OCI-LY1 (cell line): ENCODE measurements around the gene MSS51.

Experiments
- H2AFZ ChIP-seq: fragments of 200-600 bp; sonication (generic), shearing (Covaris generic); 2 replicates; pipeline ENCODE4 v1.6.0; 2014; ENCODE audit warnings: antibody characterized with exemption, mild to moderate bottlenecking, low read length
- H3F3A ChIP-seq: fragments of 200-600 bp; sonication (generic), shearing (Covaris generic); 2 replicates; pipeline ENCODE4 v1.6.0; 2014; ENCODE audit warnings: mild to moderate bottlenecking, antibody characterized with exemption, low read length, moderate library complexity; ENCODE audit not compliant: insufficient read depth
- H3K27ac ChIP-seq: fragments of 200-600 bp; sonication (generic); 2 replicates; pipeline ENCODE4 v1.5.1; 2014; ENCODE audit warnings: low read length, mixed run types, mild to moderate bottlenecking, low read depth; ENCODE audit not compliant: poor library complexity, severe bottlenecking
- H3K27me3 ChIP-seq: fragments of 200-600 bp; sonication (generic); 2 replicates; pipeline ENCODE4 v1.6.0; 2014; ENCODE audit warnings: antibody characterized with exemption, mild to moderate bottlenecking, low read length, moderate library complexity; ENCODE audit not compliant: insufficient read depth
- H3K36me3 ChIP-seq: fragments of 200-600 bp; sonication (generic); 2 replicates; pipeline ENCODE4 v1.6.1; 2014; ENCODE audit warnings: mild to moderate bottlenecking, antibody characterized with exemption, low read length, moderate library complexity, mixed read lengths; ENCODE audit not compliant: insufficient read depth
- H3K4me1 ChIP-seq: fragments of 200-600 bp; sonication (generic); 2 replicates; pipeline ENCODE4 v1.5.1; 2014; ENCODE audit warnings: mild to moderate bottlenecking, low read length, moderate library complexity; ENCODE audit not compliant: insufficient read depth, severe bottlenecking
- H3K4me2 ChIP-seq: fragments of 200-600 bp; sonication (generic), shearing (Covaris generic); 2 replicates; pipeline ENCODE4 v1.6.1; 2014; ENCODE audit warnings: low read length
- H3K4me3 ChIP-seq: fragments of 200-600 bp; sonication (generic); 2 replicates; pipeline ENCODE4 v1.5.1; 2014; ENCODE audit warnings: low read length, low read depth, mild to moderate bottlenecking, mixed read lengths; ENCODE audit not compliant: poor library complexity, severe bottlenecking
- H3K79me2 ChIP-seq: fragments of 200-600 bp; shearing (Covaris generic); 2 replicates; pipeline ENCODE4 v1.6.1; 2016; ENCODE audit warnings: mixed run types, low read length, mixed read lengths; ENCODE audit not compliant: insufficient read depth
- H3K9ac ChIP-seq: fragments of 200-600 bp; sonication (generic), shearing (Covaris generic); 2 replicates; pipeline ENCODE4 v1.6.1; 2014; ENCODE audit warnings: mild to moderate bottlenecking, low read length, mixed read lengths
- H3K9me2 ChIP-seq: fragments of 200-600 bp; sonication (generic), shearing (Covaris generic); 2 replicates; pipeline ENCODE4 v1.6.1; 2014; ENCODE audit warnings: low read depth, mild to moderate bottlenecking, low read length, mixed read lengths
- H3K9me3 ChIP-seq: fragments of 200-600 bp; shearing (Covaris generic); 2 replicates; pipeline ENCODE4 v1.6.1; 2014; ENCODE audit warnings: low read length, mixed read lengths
- H4K20me1 ChIP-seq: fragments of 200-600 bp; sonication (generic), shearing (Covaris generic); 2 replicates; pipeline ENCODE4 v1.6.0; 2016; ENCODE audit warnings: mild to moderate bottlenecking, low read length; ENCODE audit not compliant: insufficient read depth
- CTCF ChIP-seq: fragments of 200-600 bp; sonication (generic), shearing (Covaris generic); IDR thresholded peaks from 2 replicates; pipeline ENCODE4 v1.5.1; 2017; ENCODE audit warnings: mild to moderate bottlenecking, antibody characterized with exemption, low read length, moderate library complexity, mixed read lengths
- EZH2 ChIP-seq: fragments of 200-600 bp; sonication (generic), shearing (Covaris generic); IDR thresholded peaks from 2 replicates; pipeline ENCODE4 v1.8.0; 2017; ENCODE audit warnings: borderline replicate concordance, mixed run types, mild to moderate bottlenecking, antibody characterized with exemption, low read length, moderate library complexity, mixed read lengths

MSS51 gene

GRCh38 chr10:73386583-73386982, 46.8 kb downstream of the MSS51 start:
- Histone ChIP-seq H3K27ac (no peak overlapping the region), H2AFZ (no peak overlapping the region), H3K4me2 (no peak overlapping the region), H3K36me3 (peaks cover 90% of the 10 kb centered on the region), H3K4me3 (no peak overlapping the region), H3K9me2 (no peaks in the 10 kb centered on the region), H4K20me1 (no peaks in the 10 kb centered on the region), H3K9me3 (no peaks in the 10 kb centered on the region), H3K79me2 (0 out of 2 replicates have a peak, but pooled peaks cover 5% of the 10 kb centered on the region), H3F3A (no peaks in the 10 kb centered on the region), H3K4me1 (no peaks in the 10 kb centered on the region), H3K9ac (no peak overlapping the region), H3K27me3 (no peaks in the 10 kb centered on the region)
- TF ChIP-seq CTCF (no peak), EZH2 (no peak)

- no peaks in the 10 kb centered on the region for H3K9me3 ChIP-seq
- H3K9me2 ChIP-seq = no peaks in the 10 kb centered on the region
- H3K4me2 ChIP-seq = no peak overlapping the region
- no peak overlapping the region for H3K4me3 ChIP-seq
- H3K4me1 ChIP-seq = no peaks in the 10 kb centered on the region
- H4K20me1 ChIP-seq = no peaks in the 10 kb centered on the region
- no peaks in the 10 kb centered on the region for H3K79me2 ChIP-seq
- H2AFZ ChIP-seq = no peak overlapping the region
- TF ChIP-seq EZH2 = no peak
- TF ChIP-seq CTCF = no peak
- no peak overlapping the region for H3K27ac ChIP-seq
- no peaks in the 10 kb centered on the region for H3F3A ChIP-seq
- H3K27me3 ChIP-seq = no peaks in the 10 kb centered on the region
- H3K9ac ChIP-seq = no peak overlapping the region
- H3K36me3 ChIP-seq = peaks cover 91% of the 10 kb centered on the region
Measured at GRCh38 chr10:73379064-73379748, 54.2 kb downstream of the MSS51 start.

- TF ChIP-seq EZH2 (no peak), CTCF (no peak)
- Histone ChIP-seq H4K20me1 (no peaks in the 10 kb centered on the region), H3K9me3 (no peaks in the 10 kb centered on the region), H3K4me1 (no peaks in the 10 kb centered on the region), H3K27ac (no peak overlapping the region), H3K9me2 (no peaks in the 10 kb centered on the region), H3K4me2 (no peak overlapping the region), H3K4me3 (no peak overlapping the region), H3K79me2 (no peaks in the 10 kb centered on the region), H3K36me3 (peaks cover 70% of the 10 kb centered on the region), H2AFZ (no peak overlapping the region), H3K9ac (no peak overlapping the region), H3F3A (no peaks in the 10 kb centered on the region), H3K27me3 (no peaks in the 10 kb centered on the region)
Measured at GRCh38 chr10:73376679-73377078, 56.7 kb downstream of the MSS51 start.
